Measurements from ENCODE around the gene AMN.

AMN gene

GRCh38 chr14:102947321-102948103 is 25.0 kb downstream of the AMN start:
- no peak for DNase-seq

GRCh38 chr14:102948698-102949061 is 26.2 kb downstream of the AMN start:
- DNase-seq, result no peak

GRCh38 chr14:102949062-102949800 is 26.8 kb downstream of the AMN start:
- DNase-seq, result no peak

- DNase-seq, result no peak
These were observed 27.5 kb downstream of the AMN start for GRCh38 chr14:102949801-102950451.

- no peak for DNase-seq
These were observed 28.6 kb downstream of the AMN start for GRCh38 chr14:102951034-102951433.

GRCh38 chr14:102951799-102952198 is 29.3 kb downstream of the AMN start:
- DNase-seq, result no peak

- DNase-seq, result no peak
These were observed 29.8 kb downstream of the AMN start for GRCh38 chr14:102952276-102952675.

- no peak for DNase-seq
These were observed 30.6 kb downstream of the AMN start for GRCh38 chr14:102953100-102953499.

- DNase-seq, result no peak
These were observed 31.8 kb downstream of the AMN start for GRCh38 chr14:102954081-102954789.

- no peak for DNase-seq
These were observed 33.4 kb downstream of the AMN start for GRCh38 chr14:102955636-102956408.

- DNase-seq, result no peak
These were observed 34.8 kb downstream of the AMN start for GRCh38 chr14:102957222-102957621.

GRCh38 chr14:102958461-102958860 is 36.0 kb downstream of the AMN start:
- no peak for DNase-seq

GRCh38 chr14:102962111-102962627 is 39.7 kb downstream of the AMN start:
- DNase-seq, result no peak

GRCh38 chr14:102964152-102964730 is 41.8 kb downstream of the AMN start:
- DNase-seq, result no peak

GRCh38 chr14:102965282-102965681 is 42.8 kb downstream of the AMN start:
- DNase-seq, result no peak

- DNase-seq, result no peak
These were observed 43.6 kb downstream of the AMN start for GRCh38 chr14:102965971-102966655.

- DNase-seq, result no peak
These were observed 44.4 kb downstream of the AMN start for GRCh38 chr14:102966681-102967505.

- no peak for DNase-seq
These were observed 45.0 kb downstream of the AMN start for GRCh38 chr14:102967506-102967795.

GRCh38 chr14:102968306-102968705 is 45.8 kb downstream of the AMN start:
- DNase-seq, result no peak

GRCh38 chr14:102969060-102969791 is 46.8 kb downstream of the AMN start:
- DNase-seq, result no peak

Data from KG1 (cell line).